GM19035 (cell line): Measurements from ENCODE around the gene TERT.

ENCODE experiments used
- ATAC-seq: cut with Tn5 transposase; IDR thresholded peaks from one replicate; pipeline ENCODE4 v1.9.1; 2021; ENCODE audit not compliant: unreplicated experiment

The TERT gene

DNA sequence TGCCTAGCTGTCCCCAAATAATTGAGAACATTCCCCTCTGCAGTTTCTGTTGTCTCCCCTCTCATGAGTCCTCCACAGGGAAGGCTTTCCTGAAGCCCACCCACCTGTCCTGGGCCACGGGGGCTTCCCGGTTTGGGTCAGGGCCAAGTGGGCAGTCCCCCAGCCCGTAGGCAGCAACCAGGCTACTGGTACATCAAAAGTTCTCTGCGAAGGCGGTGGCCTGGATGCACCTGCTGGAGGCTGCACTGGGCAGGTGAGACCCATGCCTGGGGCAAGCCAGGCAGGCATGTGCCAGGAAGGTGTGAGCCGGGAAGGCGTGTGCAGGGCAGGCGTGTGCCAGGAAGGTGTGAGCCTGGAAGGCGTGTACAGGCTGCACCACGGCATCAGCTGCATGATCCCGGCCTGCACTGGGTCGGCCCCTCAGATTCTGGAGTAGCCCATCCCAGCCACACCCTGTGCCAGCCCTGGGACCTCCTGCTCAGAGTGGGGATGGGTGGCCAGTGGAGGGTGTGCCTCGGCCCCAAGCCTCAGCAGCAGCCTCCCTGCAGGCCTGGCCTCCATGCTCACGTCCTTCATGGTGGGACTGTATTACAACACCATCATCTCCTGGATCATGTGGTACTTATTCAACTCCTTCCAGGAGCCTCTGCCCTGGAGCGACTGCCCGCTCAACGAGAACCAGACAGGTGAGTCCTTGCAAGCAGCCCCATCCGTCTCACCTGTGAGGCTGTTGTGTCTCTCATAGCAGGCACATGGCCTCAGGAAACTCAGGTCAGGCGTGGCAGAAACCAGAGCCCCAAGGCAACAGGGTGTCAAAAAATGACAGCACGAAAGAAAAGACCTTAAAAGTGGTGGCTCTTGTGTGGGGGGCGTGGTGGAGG is 84.7 kb downstream of the TERT start:
- no peak for ATAC-seq

DNA sequence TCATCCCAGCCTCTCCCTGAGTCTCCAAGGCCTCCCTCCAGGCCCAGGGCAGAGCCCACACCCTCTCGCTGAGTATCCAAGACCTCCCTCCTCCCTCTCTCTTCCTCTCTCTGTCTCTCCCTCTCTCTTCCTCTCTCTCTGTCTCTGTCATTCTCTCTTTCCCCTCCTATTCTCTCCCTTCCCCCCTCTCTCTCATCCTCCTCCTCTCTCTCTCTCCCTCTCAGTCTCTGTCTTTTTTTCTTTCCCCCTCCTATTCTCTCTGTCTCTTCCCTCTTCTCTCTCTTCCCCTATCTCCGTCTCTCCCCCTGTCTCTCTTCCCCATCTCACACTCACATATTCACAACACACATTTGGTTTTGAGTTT is 85.4 kb downstream of the TERT start:
- ATAC-seq, result no peak

DNA sequence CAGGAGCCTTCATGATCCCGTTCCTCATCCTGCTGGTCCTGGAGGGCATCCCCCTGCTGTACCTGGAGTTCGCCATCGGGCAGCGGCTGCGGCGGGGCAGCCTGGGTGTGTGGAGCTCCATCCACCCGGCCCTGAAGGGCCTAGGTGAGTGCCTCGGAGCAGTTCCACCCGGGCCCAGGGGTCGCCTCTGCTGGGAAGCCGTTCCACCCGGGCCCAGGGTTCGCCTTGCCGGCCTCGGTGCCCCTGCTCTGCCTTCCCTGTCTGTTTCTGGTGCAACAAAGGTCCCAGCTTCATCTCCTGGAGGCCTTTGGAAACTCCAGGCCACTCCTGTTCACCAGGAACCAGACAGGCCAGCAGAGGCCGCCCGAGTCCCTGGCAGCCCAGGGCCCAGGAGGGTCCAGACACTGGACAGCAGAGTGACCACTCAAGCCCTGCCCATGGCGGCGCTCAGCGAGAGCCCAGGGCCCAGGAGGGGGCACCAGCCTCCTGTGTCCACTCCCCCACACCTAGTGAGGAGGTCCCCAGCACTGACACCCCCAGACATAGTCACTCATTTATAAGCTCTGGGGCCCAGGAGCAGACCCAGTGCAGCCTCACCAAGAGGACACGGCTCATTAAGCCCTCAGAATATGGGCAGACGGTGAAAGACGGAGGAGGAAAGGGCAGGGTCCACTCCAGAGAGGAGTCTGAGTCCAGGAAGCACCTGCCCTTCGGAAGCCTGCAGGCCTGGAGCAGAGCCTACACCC is 86.0 kb downstream of the TERT start:
- ATAC-seq, result no peak

DNA sequence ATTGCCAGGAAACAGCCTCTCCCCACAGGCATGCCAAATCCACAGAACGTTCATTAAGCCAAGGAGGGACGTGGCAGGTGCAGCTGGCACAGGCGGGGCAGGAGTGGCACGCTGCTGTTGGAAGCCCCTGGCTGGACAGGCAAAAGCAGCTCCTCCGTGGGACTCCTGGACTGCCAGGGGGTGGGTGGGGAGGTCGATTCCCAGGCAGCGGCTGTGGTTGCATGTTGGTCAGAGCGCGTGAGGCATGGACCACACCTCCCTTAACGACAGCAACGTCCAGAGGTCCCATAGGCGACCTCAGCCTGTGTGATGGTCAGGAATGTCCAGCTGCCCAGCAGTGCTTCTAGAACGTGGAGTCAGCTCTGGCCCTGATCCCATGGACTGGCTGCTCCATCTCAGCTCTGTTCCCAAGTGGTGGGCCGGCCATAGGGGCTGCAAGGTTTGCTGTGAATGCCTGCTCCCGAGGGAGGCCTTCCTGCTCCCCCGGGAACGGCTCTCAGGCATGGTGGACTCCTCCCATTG is 86.6 kb downstream of the TERT start:
- no peak for ATAC-seq

DNA sequence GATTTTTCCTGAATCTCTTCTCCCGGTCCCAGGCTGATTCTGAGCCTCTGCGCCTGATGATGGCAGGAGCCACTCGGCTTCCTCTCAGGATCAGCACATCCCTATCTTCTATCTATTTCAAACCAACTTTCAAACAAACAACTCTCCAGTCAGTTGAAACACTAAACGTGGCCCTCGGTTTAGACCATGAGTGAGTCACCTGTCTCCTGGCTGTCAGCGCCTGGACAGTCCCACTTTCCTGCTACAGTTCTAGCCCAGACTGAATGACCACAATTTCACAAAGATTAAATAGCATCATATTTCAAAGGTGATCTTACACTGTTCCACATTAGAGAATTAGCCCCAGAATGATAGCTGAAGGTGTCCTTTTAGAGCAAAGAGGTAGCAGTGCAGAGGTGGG is 87.3 kb downstream of the TERT start:
- no peak for ATAC-seq

DNA sequence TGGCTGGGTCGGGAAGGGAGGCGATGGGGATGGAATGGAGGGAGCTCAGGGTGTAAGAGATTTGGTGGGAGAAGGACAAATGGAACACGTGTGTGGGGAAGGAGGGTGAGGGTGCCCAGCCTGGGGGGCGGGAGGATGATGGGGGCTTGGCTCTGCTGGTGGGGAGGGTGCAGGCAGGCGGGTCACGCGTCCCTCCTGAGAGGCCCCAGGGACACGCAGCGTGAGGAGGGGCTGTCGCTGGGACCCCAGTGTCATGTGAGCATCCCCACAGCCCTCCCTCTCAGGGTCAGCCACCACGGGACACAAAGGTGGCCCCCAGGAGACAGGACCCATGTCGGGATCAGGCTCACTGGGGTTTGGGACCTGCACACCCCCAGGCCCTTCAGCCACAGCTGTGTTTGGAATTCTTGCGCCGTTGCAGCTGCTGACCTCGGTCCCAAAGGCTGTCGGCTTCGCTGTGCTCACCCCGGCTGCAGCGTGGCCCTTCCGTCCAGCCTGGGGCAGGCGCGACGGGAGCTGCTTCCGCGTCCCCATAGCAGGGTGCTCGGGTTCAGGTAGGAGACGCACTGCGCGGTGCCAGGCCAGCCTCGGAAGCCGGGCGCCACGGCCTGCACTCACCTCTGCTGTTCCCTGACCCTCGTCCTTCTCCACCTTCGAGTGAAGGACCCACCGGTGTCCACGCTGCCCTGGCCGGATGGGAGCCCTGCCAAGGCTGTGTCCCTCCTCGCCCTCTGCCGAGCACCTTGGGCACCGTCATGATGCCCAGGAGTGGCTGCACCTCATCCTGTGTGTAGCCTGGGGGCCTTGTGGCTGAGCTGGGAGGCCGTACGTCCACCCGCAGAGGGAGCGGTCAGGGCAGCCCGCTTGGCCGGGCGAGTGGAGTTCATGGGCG is 88.1 kb downstream of the TERT start:
- ATAC-seq, result no peak

DNA sequence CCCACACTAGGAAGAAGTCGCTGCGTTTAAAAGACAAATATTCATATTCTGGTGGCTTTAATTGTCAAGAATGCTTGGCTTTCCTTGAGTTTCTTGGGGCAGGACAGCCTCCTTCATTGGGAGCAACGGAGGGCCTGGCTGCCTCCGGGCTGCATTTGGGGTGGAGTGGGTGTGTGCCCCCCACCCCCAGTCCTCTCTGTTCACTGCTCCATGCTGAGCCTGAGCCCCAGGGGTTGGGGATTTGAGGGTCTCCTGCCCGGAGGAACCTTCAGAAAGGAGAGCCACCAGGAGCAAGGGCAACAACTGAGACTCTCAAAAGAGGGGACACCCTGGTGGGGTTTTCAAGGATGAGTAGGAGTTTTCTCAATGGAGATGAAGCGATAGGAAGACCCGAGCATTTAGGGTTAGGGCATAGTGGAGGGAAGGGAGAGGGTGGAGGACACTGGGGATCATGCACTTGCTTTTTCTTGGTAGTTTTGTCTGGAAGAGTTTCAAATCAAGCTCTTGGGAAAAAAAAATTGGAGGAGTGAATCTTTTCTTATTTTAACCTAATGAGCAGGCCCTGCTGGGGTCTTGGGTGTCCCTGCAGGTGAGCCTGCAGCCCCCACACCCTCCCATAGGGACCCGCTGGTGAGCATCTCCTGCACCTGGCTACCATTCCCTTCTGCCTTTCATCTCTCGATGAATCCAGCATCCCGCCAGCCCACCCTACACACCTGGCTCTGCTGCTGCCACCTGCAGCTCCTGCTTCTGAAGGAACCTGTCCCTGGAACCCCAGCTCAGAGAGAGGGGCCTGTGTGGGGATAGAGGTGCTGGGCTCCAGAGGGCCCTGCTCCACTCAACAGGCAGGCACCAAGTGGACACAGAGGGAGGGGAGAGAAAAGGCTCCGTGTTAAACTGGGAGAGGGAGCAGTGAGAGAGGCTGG is 89.3 kb downstream of the TERT start:
- ATAC-seq, result no peak

DNA sequence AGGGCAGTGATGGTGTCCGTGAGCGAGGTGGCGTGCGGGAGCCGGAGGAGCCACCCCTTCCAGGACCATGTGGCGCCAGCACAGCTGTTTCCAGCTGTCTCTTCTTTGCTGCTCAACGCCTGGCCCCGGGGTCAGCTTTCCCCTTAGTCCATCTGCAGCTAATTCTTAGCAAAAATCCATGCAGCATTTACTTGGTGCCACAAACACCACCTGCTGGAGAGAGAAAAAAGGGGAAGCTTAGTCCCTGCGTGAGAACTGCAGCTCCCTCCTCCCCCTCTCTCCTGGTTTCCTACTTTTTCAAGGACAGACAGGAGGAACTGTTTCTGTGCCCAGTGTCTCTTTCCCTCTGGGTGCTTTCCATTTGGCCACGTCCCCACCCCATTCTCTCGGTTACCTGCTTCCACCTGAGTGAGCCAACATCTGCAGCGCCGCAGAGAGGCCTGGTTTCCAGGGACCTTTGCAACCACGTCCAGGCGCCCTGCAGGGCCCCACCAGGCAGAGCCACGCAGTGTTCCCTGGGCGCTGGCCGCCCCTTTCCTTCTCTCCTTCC is 90.1 kb downstream of the TERT start:
- no peak for ATAC-seq

DNA sequence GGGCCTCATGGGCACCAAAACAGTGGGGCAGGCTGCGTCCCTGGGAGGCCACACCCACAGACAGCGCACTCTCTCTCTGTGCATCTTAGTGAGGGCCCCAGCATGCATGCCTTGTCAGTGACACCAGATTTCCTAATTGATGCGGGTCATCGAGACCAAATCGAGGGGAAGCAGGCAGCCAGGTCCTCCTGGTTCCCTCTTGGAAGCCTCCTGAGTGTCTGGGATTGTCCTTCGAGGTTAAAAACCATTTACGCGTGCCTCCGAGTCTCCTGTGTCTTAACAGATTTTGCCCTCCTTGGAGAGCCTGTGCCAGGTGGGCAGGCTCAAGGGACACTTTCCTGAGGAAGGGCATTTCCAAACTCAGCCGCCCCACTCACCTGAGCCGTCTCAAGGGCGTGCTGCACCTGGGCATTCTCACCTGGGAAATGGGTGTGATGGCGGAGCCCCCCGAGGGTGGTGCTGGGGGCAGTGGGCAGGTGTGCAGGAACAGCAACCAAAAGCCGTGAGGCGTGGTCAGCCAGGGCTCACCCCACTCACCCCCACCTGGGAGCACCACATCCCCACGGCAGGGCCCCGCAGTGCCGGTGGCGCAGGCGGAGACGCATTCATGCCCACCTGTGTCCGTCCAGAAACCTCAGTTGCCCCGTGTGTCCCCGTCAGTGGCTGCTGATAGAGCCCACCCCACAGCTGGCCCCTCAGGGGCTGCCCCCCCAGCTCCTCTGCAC is 90.7 kb downstream of the TERT start:
- no peak for ATAC-seq

DNA sequence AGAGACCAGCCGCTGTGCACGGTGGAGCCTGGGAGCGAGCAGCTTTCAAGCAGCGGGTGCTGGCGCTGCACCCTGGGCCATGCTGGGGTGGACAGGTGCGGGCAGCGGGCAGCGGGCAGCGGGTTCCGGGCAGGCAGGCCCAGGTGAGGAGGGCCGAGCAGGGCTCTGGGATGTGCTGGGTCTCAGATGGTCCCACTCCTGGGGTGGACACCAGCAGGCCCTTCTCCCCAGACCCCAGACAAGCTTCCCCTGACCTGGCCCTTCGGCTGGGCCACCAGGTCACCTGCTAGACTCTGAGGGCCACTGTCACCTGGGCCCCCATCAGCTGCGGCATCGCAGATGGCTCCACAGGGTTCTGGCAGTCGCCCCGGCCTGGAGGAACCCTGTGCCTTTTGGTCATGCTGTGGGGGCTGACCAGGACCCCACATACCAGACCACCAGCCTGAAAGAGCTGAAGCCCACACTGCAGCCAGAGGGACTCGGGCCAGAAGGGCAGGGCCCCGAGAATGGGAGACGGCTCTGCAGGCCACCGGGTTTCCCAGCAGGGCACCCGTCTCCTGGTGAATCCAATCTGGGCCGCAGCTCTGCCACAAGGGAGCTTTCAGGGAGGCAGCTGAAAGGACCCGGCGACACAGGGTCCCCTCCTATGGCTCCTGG is 91.4 kb downstream of the TERT start:
- ATAC-seq, result no peak
